K562 (cell line): Measurements from ENCODE around the gene ANKRD27. TPM values are rescaled to one million over a fixed set of nuclear protein-coding genes. Genes with fewer than 3 reads are reported as not detected.

Experiments used
- BCL6 ChIP-seq: fragments of 250-450 bp; sonication (Bioruptor Pico); IDR thresholded peaks from 2 replicates; pipeline ENCODE4 v1.4.0; 2020
- BCLAF1 ChIP-seq, 2 experiments: fragments of 450-650 bp in 1 of 2; IDR thresholded peaks; 2 replicates each; pipeline ENCODE4 v1.6.1; 2011 to 2017; ENCODE audit warnings: low read depth in 2 of 2, antibody characterized with exemption in 1 of 2, borderline replicate concordance in 1 of 2, low read length in 1 of 2, mild to moderate bottlenecking in 1 of 2, mixed read lengths in 1 of 2; ENCODE audit not compliant: control insufficient read depth in 1 of 2
- BRF1 ChIP-seq: IDR thresholded peaks from 3 replicates; pipeline ENCODE4 v1.6.1; 2011; ENCODE audit warnings: borderline replicate concordance, mild to moderate bottlenecking; ENCODE audit not compliant: insufficient read length; ENCODE audit errors: extremely low read depth
- CBFA2T3 ChIP-seq: fragments of 450-650 bp; IDR thresholded peaks from 2 replicates; pipeline ENCODE4 v1.6.1; 2017
- CBFB ChIP-seq: sonication (generic); formaldehyde crosslinking; IDR thresholded peaks from 2 replicates; pipeline ENCODE4 v1.4.0; 2020; ENCODE audit warnings: mild to moderate bottlenecking, missing genetic modification reagents
- E2F3 ChIP-seq: fragments of 250-450 bp; sonication (Bioruptor Pico); IDR thresholded peaks from 2 replicates; pipeline ENCODE4 v1.4.0; 2020; ENCODE audit warnings: mild to moderate bottlenecking
- ELF4 ChIP-seq: fragments of 450-650 bp; formaldehyde crosslinking; IDR thresholded peaks from 2 replicates; pipeline ENCODE4 v1.4.0; 2022; ENCODE audit warnings: missing genetic modification characterization
- ESRRB ChIP-seq: fragments of 250-450 bp; sonication (Bioruptor Pico); IDR thresholded peaks from 2 replicates; pipeline ENCODE4 v1.5.0; 2020; ENCODE audit warnings: mild to moderate bottlenecking, moderate library complexity, borderline replicate concordance
- HEY1 ChIP-seq: fragments of 250-450 bp; sonication (Bioruptor Pico); IDR thresholded peaks from 2 replicates; pipeline ENCODE4 v1.5.0; 2020; ENCODE audit warnings: mild to moderate bottlenecking, moderate library complexity, borderline replicate concordance
- HMG20A ChIP-seq: fragments of 450-650 bp; formaldehyde crosslinking; conservative IDR thresholded peaks from 2 replicates; pipeline ENCODE4 v1.4.0; 2020; ENCODE audit warnings: mild to moderate bottlenecking, mixed read lengths
- HMG20B ChIP-seq: fragments of 250-450 bp; sonication (Bioruptor Pico); IDR thresholded peaks from 2 replicates; pipeline ENCODE4 v1.5.0; 2021; ENCODE audit warnings: mild to moderate bottlenecking
- HMGN3 ChIP-seq: IDR thresholded peaks from 2 replicates; pipeline ENCODE4 v1.6.1; 2011; ENCODE audit warnings: borderline replicate concordance, low read depth, mild to moderate bottlenecking, mixed read lengths, low read length; ENCODE audit not compliant: insufficient read length; ENCODE audit errors: extremely low read depth
- ILF3 ChIP-seq: fragments of 450-650 bp; IDR thresholded peaks from 2 replicates; pipeline ENCODE4 v1.6.1; 2018; ENCODE audit warnings: antibody characterized with exemption, mild to moderate bottlenecking, moderate library complexity, borderline replicate concordance
- KAT2B ChIP-seq: IDR thresholded peaks from one replicate; pipeline ENCODE4 v1.6.1; 2012; ENCODE audit warnings: low read depth, mild to moderate bottlenecking, control low read depth, inconsistent platforms, low read length, moderate library complexity
- NFE2 ChIP-seq: IDR thresholded peaks from 2 replicates; pipeline ENCODE4 v1.6.1; 2014; ENCODE audit warnings: antibody characterized with exemption, low read depth
- PRMT5 ChIP-seq: sonication (generic); formaldehyde crosslinking; IDR thresholded peaks from 2 replicates; pipeline ENCODE4 v1.5.0; 2020; ENCODE audit warnings: missing genetic modification reagents
- PYGO2 ChIP-seq: fragments of 450-650 bp; IDR thresholded peaks from 2 replicates; pipeline ENCODE4 v1.6.1; 2016; ENCODE audit warnings: mild to moderate bottlenecking, missing genetic modification characterization, moderate library complexity, missing compliant biosample characterization
- RHOXF2B ChIP-seq: fragments of 250-450 bp; sonication (Bioruptor Pico); conservative IDR thresholded peaks from 2 replicates; pipeline ENCODE4 v1.5.1; 2021
- SUPT5H ChIP-seq: fragments of 450-650 bp; IDR thresholded peaks from 2 replicates; pipeline ENCODE4 v1.6.1; 2016
- TAF7 ChIP-seq: fragments of 450-650 bp; IDR thresholded peaks from 2 replicates; pipeline ENCODE4 v1.6.1; 2016; ENCODE audit warnings: missing genetic modification characterization, missing compliant biosample characterization
- TBP ChIP-seq: optimal IDR thresholded peaks from 2 replicates; pipeline ENCODE3; 2011; ENCODE audit warnings: low read depth, low read length, improper control_type of control experiment
- ZNF239 ChIP-seq: fragments of 250-450 bp; sonication (Bioruptor Pico); IDR thresholded peaks from 2 replicates; pipeline ENCODE4 v1.4.0; 2020; ENCODE audit warnings: mild to moderate bottlenecking
- ZNF282 ChIP-seq: sonication (generic); formaldehyde crosslinking; IDR thresholded peaks from 2 replicates; pipeline ENCODE4 v1.8.1; 2023; ENCODE audit warnings: missing genetic modification reagents
- ZNF431 ChIP-seq: sonication (generic); formaldehyde crosslinking; IDR thresholded peaks from 2 replicates; pipeline ENCODE4 v1.8.0; 2022; ENCODE audit warnings: mild to moderate bottlenecking, missing genetic modification reagents
- ZNF507 ChIP-seq: conservative IDR thresholded peaks from 2 replicates; pipeline ENCODE4 v1.6.1; 2017; ENCODE audit warnings: missing genetic modification characterization, missing compliant biosample characterization
- ZNF668 ChIP-seq: fragments of 250-450 bp; sonication (Bioruptor Pico); IDR thresholded peaks from 2 replicates; pipeline ENCODE4 v1.8.0; 2022; ENCODE audit warnings: mild to moderate bottlenecking, inconsistent platforms
- ZNF695 ChIP-seq: fragments of 450-650 bp; formaldehyde crosslinking; IDR thresholded peaks from 2 replicates; pipeline ENCODE4 v1.4.0; 2020; ENCODE audit warnings: mild to moderate bottlenecking, moderate library complexity
- ZNF780A ChIP-seq: fragments of 250-450 bp; sonication (Bioruptor Pico); IDR thresholded peaks from 2 replicates; pipeline ENCODE4 v1.5.0; 2021; ENCODE audit warnings: mild to moderate bottlenecking
- polyA plus RNA-seq, 8 experiments: library from polyadenylated mRNA; depleted of rRNA in 4 of 8; stranded (reverse) in 5 of 8; unstranded in 3 of 8; fragments of >200 nt; fragmentation: Nextera tagmentation in 2 of 8; fragmentation: Illumina TruSeq in 1 of 8; extraction: Ambion mirVana in 2 of 8; extraction: Trizol in 1 of 8; gene quantifications; 2 replicates each; pipeline versions ENCODE4 v1.2.1 to v1.2.3, GENCODE V29; 2011 to 2014; ENCODE audit warnings: inconsistent platforms in 1 of 8, missing spikeins in 1 of 8
- total RNA-seq, 7 experiments: library from RNA; depleted of rRNA in 6 of 7; stranded (reverse); fragments of >200 nt in 6 of 7; fragmentation: Illumina TruSeq in 2 of 7; extraction: Trizol in 2 of 7; gene quantifications; 2 replicates each; pipeline versions ENCODE4 v1.2.1 to v1.2.3, GENCODE V29; 2011 to 2021; ENCODE audit warnings: low replicate concordance in 1 of 7
- TF ChIP-seq, protein P1 (sequence below): fragments of 250-450 bp; sonication (Bioruptor Pico); IDR thresholded peaks from 2 replicates; pipeline ENCODE4 v1.9.0; 2021; ENCODE audit warnings: mild to moderate bottlenecking

The ANKRD27 gene
- total and polyA plus RNA-seq, 9 of the 15 experiments (the other 6 are each of a cell fraction or from before 2014, with no cell fraction given), result 5.3 to 71.3 (median 54.2) TPM

DNA sequence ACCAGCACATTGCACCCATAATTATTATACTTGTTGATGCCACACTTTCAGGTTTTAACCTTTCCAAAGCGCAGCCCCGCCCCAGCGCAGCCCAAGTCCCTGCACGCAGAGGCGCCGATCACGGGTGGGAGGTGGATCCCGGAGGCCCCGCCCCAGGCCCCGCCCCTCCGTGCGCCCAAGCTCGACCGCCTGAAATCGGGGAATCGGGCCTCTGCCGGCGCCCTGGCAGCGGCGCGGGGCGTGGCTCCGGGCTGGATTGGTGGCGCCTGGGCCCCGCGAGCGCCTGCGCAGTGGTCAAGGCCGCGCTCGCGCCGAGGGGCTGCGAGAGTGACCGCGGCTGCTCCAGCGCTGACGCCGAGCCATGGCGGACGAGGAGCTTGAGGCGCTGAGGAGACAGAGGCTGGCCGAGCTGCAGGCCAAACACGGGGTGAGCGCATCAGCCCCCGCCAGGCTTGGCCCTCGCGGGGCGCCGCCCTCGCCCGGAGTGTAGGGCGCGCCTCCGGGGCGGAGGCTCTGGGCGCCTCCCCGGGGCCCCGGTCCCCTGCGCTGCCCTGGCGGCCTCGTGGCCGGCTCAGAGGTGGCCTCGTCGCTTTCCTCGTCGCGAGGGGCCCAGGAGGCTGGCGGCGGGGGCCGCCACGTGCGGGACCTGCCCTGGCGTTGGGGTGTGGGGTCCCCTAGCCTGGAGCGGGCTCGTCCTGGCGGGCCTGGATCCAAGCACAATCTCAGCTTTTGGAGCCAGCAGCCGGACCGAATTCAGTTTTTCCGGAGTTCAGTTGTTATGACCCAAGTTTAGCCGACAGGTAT lies 93.9 kb downstream of the ANKRD27 start, which contains the start of gene PDCD5 (continued):
- TF ChIP-seq BCL6 (no peak), HMG20B (CRISPR knock-in tag) (no peak), PYGO2 (tag) (no peak), ESRRB (no peak), ZNF282 (CRISPR knock-in tag) (no peak), ZNF668 (no peak), NFE2 (no peak), BCLAF1 (IDR thresholded peaks at IDR 0.05; ENCODE audit: borderline replicate concordance in 1 of 2, control insufficient read depth in 1 of 2, low read depth in 2 of 2, low read length in 1 of 2) (no peak), RHOXF2B (CRISPR knock-in tag) (no peak), TAF7 (tag) (no peak), ELF4 (CRISPR knock-in tag) (no peak), ZNF239 (CRISPR knock-in tag) (no peak), HMGN3 (peak; percentile 65), BRF1 (no peak), E2F3 (peak; percentile 48; the same call in 1 of the 2 replicates), TBP (peak; percentile 65), HEY1 (CRISPR knock-in tag) (no peak), ZNF695 (CRISPR knock-in tag) (no peak), PRMT5 (CRISPR knock-in tag) (no peak), CBFA2T3 (no peak), SUPT5H (peak; percentile 75), ILF3 (no peak), ZNF507 (tag) (no peak), ZNF780A (CRISPR knock-in tag) (no peak), HMG20A (CRISPR knock-in tag) (no peak), KAT2B (no peak), CBFB (no peak), ZNF431 (CRISPR knock-in tag) (peak; percentile 69)
- TF ChIP-seq, protein P1, sequence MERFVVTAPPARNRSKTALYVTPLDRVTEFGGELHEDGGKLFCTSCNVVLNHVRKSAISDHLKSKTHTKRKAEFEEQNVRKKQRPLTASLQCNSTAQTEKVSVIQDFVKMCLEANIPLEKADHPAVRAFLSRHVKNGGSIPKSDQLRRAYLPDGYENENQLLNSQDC (CRISPR knock-in tag), result no peak
